NCI-H2081 (cell line): ENCODE data around the gene KCNJ9.
"Not testable (repeated sequence)": the region's sequence is repeated elsewhere in the genome, so short reads cannot be mapped to it uniquely, and the experiment has no call there.

Experiments used
- DNase-seq, 2 experiments: peaks; one replicate each; lab custom pipeline; 2025; lab: John Stamatoyannopoulos, UW

The KCNJ9 gene

GRCh38 chr1:160081261-160081936 is at the start of gene KCNJ9:
Gene KCNJ9 (plus strand): TSS chr1:160081538. CDS start chr1:160084031, 2,493 bp downstream.
- DNase-seq = no peak

- peak in 1 of 2 experiments; percentile 22 for DNase-seq
Observed at GRCh38 chr1:160032165-160032820, 49.0 kb upstream of the KCNJ9 start.

GRCh38 chr1:160040476-160040875 is 40.9 kb upstream of the KCNJ9 start:
- no peak for DNase-seq

DNA sequence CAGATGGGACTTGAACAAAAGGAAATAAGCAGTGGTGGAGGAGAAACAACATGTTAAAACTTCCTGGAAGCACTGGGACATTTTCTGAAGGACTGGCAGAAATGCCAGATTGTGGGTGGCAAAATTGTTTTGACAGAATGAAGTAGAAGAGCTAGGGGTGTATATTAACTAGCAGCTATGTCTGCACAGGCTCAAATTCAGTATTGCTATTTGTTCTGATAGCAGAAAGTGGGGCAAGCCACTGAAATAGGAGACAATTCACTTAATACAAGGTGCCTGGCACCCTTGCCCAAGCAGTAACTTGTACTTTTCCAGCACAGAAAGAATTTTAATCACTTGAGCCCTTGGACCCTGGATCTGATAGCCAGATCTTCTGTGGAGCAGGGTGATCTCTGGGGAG is 37.8 kb upstream of the KCNJ9 start:
- no peak for DNase-seq

- DNase-seq = no peak
Observed at GRCh38 chr1:160045653-160046052, 35.7 kb upstream of the KCNJ9 start.

DNA sequence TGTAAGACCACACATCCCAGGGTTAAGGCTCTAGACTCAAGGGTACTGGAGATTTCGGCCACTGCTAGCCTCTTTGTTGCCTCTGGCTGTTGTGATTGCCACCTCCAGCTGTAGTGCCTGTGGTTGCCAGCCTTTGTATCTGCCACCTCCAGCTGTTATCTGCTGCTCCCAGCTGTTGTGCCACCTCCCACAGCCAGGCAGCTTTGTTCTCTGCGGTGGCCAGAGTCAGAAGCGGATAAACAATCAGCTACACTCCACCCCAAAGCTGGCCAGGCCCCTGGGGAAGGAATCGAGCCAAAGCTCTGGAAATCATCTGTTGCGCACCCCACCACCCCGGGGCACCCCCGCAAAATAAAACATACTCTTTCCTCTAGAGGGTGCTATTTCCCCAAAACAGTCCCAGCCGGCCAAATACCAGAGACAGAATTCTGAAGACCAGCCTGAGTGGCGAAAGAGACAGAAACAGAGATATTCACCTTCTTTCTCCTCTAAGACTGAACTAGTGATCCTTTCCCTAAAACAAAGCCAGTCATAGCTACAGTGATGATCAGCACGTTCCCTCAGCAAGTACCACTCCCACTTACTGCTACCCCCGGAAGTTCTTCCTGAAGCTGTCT is 34.7 kb upstream of the KCNJ9 start:
- peak; percentile 32 to 40 for DNase-seq

- no peak for DNase-seq
Observed at GRCh38 chr1:160047111-160047991, 34.0 kb upstream of the KCNJ9 start.

DNA sequence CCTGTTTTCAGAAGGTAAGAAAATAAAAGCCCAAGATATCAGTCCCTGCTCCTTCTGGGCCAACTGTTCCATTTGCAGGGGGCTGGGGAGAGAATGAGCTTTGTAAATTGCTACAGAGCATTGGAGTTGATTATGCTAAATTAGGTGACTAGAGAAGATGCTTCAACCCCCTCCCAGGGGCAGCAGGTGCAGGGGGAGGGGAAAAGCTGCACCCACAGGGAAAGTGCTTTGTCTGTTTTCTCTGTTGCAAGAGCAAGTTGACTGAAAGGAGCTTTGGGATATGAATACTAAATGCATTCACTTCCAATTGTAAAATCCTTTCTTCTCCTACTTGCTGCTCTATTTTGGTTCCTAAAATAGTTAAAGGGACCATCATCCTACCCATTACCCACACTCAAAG is 33.0 kb upstream of the KCNJ9 start:
- no peak for DNase-seq

DNA sequence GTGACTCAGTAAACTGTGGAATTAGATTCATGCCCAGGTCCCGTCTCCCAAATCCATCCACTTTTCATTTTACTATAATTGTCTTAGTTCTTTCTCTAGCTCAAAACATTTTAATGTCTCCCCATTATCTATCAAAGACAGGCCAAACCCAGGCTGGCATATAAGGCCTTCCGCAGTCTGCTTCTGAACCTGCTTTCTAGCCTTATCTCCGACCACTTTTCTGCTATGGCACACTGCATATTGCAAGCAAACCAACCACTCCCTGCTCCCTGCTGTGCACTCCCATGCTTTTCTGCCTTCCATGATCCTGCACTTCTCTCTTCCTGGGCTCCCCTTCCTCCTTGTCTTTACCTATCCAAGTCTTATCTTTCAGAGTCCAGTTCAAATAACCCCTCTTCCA is 32.2 kb upstream of the KCNJ9 start:
- no peak for DNase-seq

DNA sequence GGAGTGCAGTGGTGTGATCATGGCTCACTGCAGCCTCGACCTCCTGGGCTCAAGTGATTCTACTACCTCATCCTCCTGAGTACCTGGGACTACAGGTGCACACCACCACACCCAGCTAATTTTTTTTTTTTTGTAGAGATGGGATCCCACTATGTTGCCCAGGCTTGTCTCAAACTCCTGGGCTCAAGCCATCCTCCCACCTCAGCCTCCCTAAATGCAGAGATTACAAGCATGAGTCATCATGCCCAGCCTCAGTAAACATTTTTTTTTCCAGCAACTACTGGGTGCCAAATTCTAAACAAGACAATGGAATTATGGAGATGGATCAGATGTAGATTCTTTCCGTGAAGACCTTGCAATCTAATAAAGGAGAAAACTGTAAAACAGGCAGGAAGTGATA is 31.2 kb upstream of the KCNJ9 start:
- DNase-seq = not testable (repeated sequence)

DNA sequence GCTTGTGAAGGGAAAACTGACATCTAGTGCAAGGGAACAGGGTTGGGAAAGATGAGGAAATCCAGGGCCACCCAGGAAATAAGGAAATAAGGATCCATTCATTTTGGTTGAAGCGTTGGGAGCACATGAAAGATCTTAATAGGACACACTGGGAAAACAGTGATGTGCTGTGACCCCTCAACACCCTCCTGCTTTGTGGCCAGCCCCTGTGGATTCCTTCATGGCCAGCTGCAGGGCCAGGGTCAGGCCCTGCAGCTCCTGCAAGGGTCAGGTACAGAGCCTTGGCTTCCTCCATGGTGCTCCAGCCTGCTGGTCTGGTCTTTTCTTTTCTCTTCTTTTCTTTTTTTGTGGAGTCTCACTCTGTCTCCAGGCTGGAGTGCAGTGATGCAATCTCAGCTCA is 30.7 kb upstream of the KCNJ9 start:
- DNase-seq = no peak

GRCh38 chr1:160052936-160053335 is 28.4 kb upstream of the KCNJ9 start:
- DNase-seq = no peak

- no peak for DNase-seq
Observed at GRCh38 chr1:160053548-160054365, 27.6 kb upstream of the KCNJ9 start.

GRCh38 chr1:160056648-160057169 is 24.6 kb upstream of the KCNJ9 start:
- DNase-seq = no peak

- DNase-seq = no peak
Observed at GRCh38 chr1:160058087-160058486, 23.3 kb upstream of the KCNJ9 start.

DNA sequence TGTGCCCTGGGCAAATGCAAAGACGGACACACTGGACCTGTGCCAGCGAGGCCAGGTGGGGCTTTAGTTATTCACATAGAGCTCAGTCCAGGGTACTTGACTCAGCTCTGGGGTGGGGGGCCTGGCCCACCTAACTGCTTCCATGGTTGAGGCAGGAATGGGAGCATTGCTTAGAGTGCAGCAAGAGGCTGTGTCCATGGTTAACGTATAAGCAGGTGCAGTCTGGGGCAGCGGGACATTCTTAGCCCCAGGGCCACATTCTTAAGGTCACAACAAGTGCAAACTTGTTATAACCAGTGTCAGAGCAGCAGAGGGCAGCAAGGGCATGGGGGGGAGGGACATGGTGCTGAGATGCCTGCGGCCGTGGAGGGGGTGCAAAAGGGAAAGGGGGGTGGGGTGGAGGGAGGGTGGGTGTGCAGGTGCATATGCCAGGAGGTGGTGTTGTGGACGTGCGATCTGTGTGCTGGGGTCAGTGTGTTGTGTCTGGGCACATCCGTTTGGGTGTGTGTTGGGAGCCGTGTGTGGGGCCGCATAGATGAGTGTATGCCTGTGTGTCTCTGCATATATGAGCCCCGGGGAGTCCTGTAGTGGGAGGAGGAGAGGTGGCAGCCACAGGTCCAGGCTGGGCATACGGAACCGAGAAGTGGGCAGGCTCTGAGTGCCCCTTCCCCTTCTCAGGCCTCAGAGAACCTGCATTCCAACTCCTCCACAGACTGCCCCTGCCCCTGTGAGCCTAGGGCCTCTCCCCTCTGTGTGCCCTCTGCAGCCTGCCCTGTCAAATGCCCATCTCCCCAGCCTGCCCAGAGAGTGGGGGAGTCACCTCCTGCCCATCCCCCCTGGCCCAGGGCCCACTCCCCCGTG is 19.7 kb upstream of the KCNJ9 start:
- no peak for DNase-seq

GRCh38 chr1:160062230-160062532 is 19.2 kb upstream of the KCNJ9 start:
- DNase-seq = no peak

GRCh38 chr1:160063176-160063575 is 18.2 kb upstream of the KCNJ9 start:
- no peak for DNase-seq

GRCh38 chr1:160064164-160064563 is 17.2 kb upstream of the KCNJ9 start:
- DNase-seq = no peak

GRCh38 chr1:160064746-160065145 is 16.6 kb upstream of the KCNJ9 start:
- DNase-seq = no peak
